K562 (cell line): ENCODE data around the gene GEMIN8. TPM values are rescaled to one million over a fixed set of nuclear protein-coding genes. Genes with fewer than 3 reads are reported as not detected.

Experiments
- ATF7 ChIP-seq: fragments of 450-650 bp; IDR thresholded peaks from 2 replicates; pipeline ENCODE4 v1.7.1; 2014; ENCODE audit warnings: mild to moderate bottlenecking, moderate library complexity
- C11orf30 ChIP-seq: fragments of 450-650 bp; IDR thresholded peaks from 2 replicates; pipeline ENCODE4 v1.6.1; 2016; ENCODE audit warnings: low read depth, mild to moderate bottlenecking
- CBX3 ChIP-seq, 2 experiments: IDR thresholded peaks; 1 replicate in 1 of 2; 2 replicates in 1 of 2; pipeline ENCODE4 v1.6.1; 2012; ENCODE audit warnings: inconsistent platforms in 2 of 2, low read length in 2 of 2, borderline replicate concordance in 1 of 2, control low read depth in 1 of 2
- CREB1 ChIP-seq, 2 experiments: sonication (generic) in 1 of 2; formaldehyde crosslinking in 1 of 2; IDR thresholded peaks; 2 replicates each; pipeline versions ENCODE4 v1.6.1 to v1.8.0; 2012 to 2022; ENCODE audit warnings: inconsistent platforms in 1 of 2, mild to moderate bottlenecking in 1 of 2, missing genetic modification reagents in 1 of 2, moderate library complexity in 1 of 2
- CREM ChIP-seq: IDR thresholded peaks from 2 replicates; pipeline ENCODE4 v1.6.1; 2014; ENCODE audit warnings: antibody characterized with exemption, low read depth
- CSDE1 ChIP-seq, 2 experiments: fragments of 450-650 bp; IDR thresholded peaks; 2 replicates each; pipeline ENCODE4 v1.6.1; 2016; ENCODE audit warnings: mild to moderate bottlenecking in 1 of 2
- CXXC5 ChIP-seq: fragments of 250-450 bp; sonication (Bioruptor Pico); IDR thresholded peaks from 2 replicates; pipeline ENCODE4 v1.8.0; 2022; ENCODE audit warnings: inconsistent platforms, mild to moderate bottlenecking, moderate library complexity
- DPF2 ChIP-seq: fragments of 450-650 bp; IDR thresholded peaks from 2 replicates; pipeline ENCODE4 v1.6.1; 2016
- EP300 ChIP-seq: IDR thresholded peaks from 2 replicates; pipeline ENCODE4 v1.6.1; 2012; ENCODE audit warnings: low read length, improper control_type of control experiment
- FOSL1 ChIP-seq: fragments of 200-800 bp; sonication (Bioruptor generic); conservative IDR thresholded peaks from 2 replicates; pipeline ENCODE4 v1.6.1; 2016; ENCODE audit warnings: missing genetic modification characterization, missing compliant biosample characterization
- GABPB1 ChIP-seq: sonication (generic); formaldehyde crosslinking; IDR thresholded peaks from 2 replicates; pipeline ENCODE4 v1.8.0; 2022; ENCODE audit warnings: mild to moderate bottlenecking, missing genetic modification reagents
- JUN ChIP-seq, 2 experiments: sonication (generic) in 1 of 2; formaldehyde crosslinking in 1 of 2; IDR thresholded peaks; 2 replicates each; pipeline versions ENCODE4 v1.6.1 to v1.8.0; 2012 to 2022; ENCODE audit warnings: borderline replicate concordance in 2 of 2, mild to moderate bottlenecking in 2 of 2, improper control_type of control experiment in 1 of 2, low read depth in 1 of 2, low read length in 1 of 2, missing genetic modification reagents in 1 of 2
- JUNB ChIP-seq: fragments of 450-650 bp; formaldehyde crosslinking; conservative IDR thresholded peaks from 2 replicates; pipeline ENCODE4 v1.4.0; 2020; ENCODE audit warnings: mild to moderate bottlenecking
- MAFF ChIP-seq: IDR thresholded peaks from 2 replicates; pipeline ENCODE4 v1.6.1; 2012; ENCODE audit warnings: low read length, improper control_type of control experiment
- MAFK ChIP-seq: IDR thresholded peaks from 2 replicates; pipeline ENCODE4 v1.6.1; 2011; ENCODE audit warnings: low read length, improper control_type of control experiment
- MYNN ChIP-seq, 2 experiments: sonication (generic); formaldehyde crosslinking in 1 of 2; IDR thresholded peaks; 2 replicates each; pipeline versions ENCODE4 v1.5.0 to v1.6.1; 2016 to 2020; ENCODE audit warnings: antibody characterized with exemption in 1 of 2, missing genetic modification reagents in 1 of 2
- NFIC ChIP-seq: fragments of 450-650 bp; IDR thresholded peaks from 2 replicates; pipeline ENCODE4 v1.6.1; 2017; ENCODE audit warnings: mild to moderate bottlenecking, inconsistent platforms
- NRF1 ChIP-seq, 2 experiments: fragments of 450-650 bp; IDR thresholded peaks in 1 of 2; conservative IDR thresholded peaks in 1 of 2; 2 replicates each; pipeline ENCODE4 v1.6.1; 2014; ENCODE audit warnings: mild to moderate bottlenecking in 2 of 2
- RAD21 ChIP-seq, 2 experiments: fragments of 250-450 bp in 1 of 2; fragments of 450-650 bp in 1 of 2; sonication (Bioruptor Pico) in 1 of 2; formaldehyde crosslinking in 1 of 2; IDR thresholded peaks in 1 of 2; conservative IDR thresholded peaks in 1 of 2; 2 replicates each; pipeline versions ENCODE4 v1.4.0 to v1.8.0; 2020 to 2022; ENCODE audit warnings: mild to moderate bottlenecking in 2 of 2, moderate library complexity in 1 of 2
- RBFOX2 ChIP-seq: fragments of 200-400 bp; formaldehyde crosslinking; IDR thresholded peaks from 2 replicates; pipeline ENCODE4 v1.6.1; 2017; ENCODE audit warnings: low read depth, mild to moderate bottlenecking, low read length, moderate library complexity
- RNF2 ChIP-seq: sonication (generic); IDR thresholded peaks from 2 replicates; pipeline ENCODE4 v1.6.1; 2016
- TBP ChIP-seq: optimal IDR thresholded peaks from 2 replicates; pipeline ENCODE3; 2011; ENCODE audit warnings: low read depth, low read length, improper control_type of control experiment
- ZBTB7A ChIP-seq: IDR thresholded peaks from 2 replicates; pipeline ENCODE4 v1.6.1; 2011; ENCODE audit warnings: low read depth, mild to moderate bottlenecking, low read length, moderate library complexity, borderline replicate concordance; ENCODE audit not compliant: control insufficient read depth
- ZNF668 ChIP-seq: fragments of 250-450 bp; sonication (Bioruptor Pico); IDR thresholded peaks from 2 replicates; pipeline ENCODE4 v1.8.0; 2022; ENCODE audit warnings: mild to moderate bottlenecking, inconsistent platforms
- polyA plus RNA-seq, 8 experiments: library from polyadenylated mRNA; depleted of rRNA in 4 of 8; stranded (reverse) in 5 of 8; unstranded in 3 of 8; fragments of >200 nt; fragmentation: Nextera tagmentation in 2 of 8; fragmentation: Illumina TruSeq in 1 of 8; extraction: Ambion mirVana in 2 of 8; extraction: Trizol in 1 of 8; gene quantifications; 2 replicates each; pipeline versions ENCODE4 v1.2.1 to v1.2.3, GENCODE V29; 2011 to 2014; ENCODE audit warnings: inconsistent platforms in 1 of 8, missing spikeins in 1 of 8
- total RNA-seq, 7 experiments: library from RNA; depleted of rRNA in 6 of 7; stranded (reverse); fragments of >200 nt in 6 of 7; fragmentation: Illumina TruSeq in 2 of 7; extraction: Trizol in 2 of 7; gene quantifications; 2 replicates each; pipeline versions ENCODE4 v1.2.1 to v1.2.3, GENCODE V29; 2011 to 2021; ENCODE audit warnings: low replicate concordance in 1 of 7
- TF ChIP-seq, protein P1 (sequence below): fragments of 450-650 bp; IDR thresholded peaks from 2 replicates; pipeline ENCODE4 v1.6.1; 2016
- TF ChIP-seq, protein P2 (sequence below): fragments of 450-650 bp; IDR thresholded peaks from 2 replicates; pipeline ENCODE4 v1.6.1; 2016; ENCODE audit warnings: missing biosample characterization, missing genetic modification characterization
- TF ChIP-seq, protein P3 (sequence below): fragments of 450-650 bp; formaldehyde crosslinking; IDR thresholded peaks from 2 replicates; pipeline ENCODE4 v1.4.0; 2022; ENCODE audit warnings: mild to moderate bottlenecking, moderate library complexity

The GEMIN8 gene
- total and polyA plus RNA-seq, 9 of the 15 experiments (the other 6 are each of a cell fraction or from before 2014, with no cell fraction given) = 10.9 to 29.1 (median 16.9) TPM

DNA sequence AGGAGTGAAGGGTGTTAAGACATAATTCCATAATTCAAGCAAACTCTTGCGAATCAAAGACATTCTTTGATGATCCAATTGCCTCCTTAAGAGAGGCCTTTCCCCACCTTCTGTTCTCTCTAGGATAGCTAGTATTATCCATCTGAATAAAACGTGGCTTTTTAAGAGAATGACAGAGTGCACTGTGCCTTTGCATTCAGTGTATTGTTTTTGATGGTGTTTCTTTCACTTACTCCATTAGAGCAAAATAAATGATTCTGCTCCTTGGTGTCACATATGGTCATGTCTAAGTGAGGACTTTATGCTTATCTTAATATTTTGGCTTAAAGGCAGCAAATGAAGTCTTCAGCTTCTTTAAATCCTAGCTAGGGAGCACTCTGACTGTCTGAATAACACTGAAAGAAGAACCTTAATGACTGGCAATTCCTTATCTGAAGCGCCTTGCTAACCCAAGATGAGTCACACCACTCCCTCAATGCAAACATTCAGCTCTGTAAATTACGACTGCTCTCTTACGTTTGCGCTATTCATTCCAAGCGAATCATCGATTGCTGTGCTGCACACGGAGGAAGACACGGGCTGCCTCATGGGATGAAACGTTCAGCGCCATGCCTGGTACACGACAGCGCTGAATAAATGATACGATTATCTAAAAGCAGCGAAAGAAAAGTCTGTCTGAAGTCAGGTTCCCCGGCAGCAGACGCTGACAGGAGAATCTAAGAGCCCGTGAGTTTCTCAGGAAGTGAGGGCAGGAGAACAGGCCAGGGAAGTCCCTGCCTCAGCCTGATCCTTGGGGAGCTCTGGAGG is 35.1 kb upstream of the GEMIN8 start (continued):
- TF ChIP-seq CBX3 (IDR thresholded peaks at IDR 0.05; ENCODE audit: borderline replicate concordance in 1 of 2, low read length in 2 of 2) = peak in 1 of 2 experiments; percentile 85; a peak in 2 of 3 replicates
- TF ChIP-seq ZNF668 (CRISPR knock-in tag) = no peak
- no peak for TF ChIP-seq GABPB1 (CRISPR knock-in tag)
- TF ChIP-seq CREB1 (IDR thresholded peaks at IDR 0.05) = peak; percentile 49
- TF ChIP-seq CREB1 (CRISPR knock-in tag; IDR thresholded peaks at IDR 0.05) = no peak
- TF ChIP-seq CSDE1 (IDR thresholded peaks at IDR 0.05) = no peak
- no peak for TF ChIP-seq ZBTB7A
- TF ChIP-seq NRF1 (conservative IDR thresholded peaks at IDR 0.05 in 1 of 2, IDR thresholded peaks at IDR 0.05 in 1 of 2) = peak; percentile 57 to 60
- peak; percentile 85 for TF ChIP-seq MAFK
- peak; percentile 24; the same call in 1 of the 2 replicates for TF ChIP-seq NFIC
- no peak for TF ChIP-seq RBFOX2
- TF ChIP-seq RNF2 = peak; percentile 47; the same call in 1 of the 2 replicates
- TF ChIP-seq, protein P1, sequence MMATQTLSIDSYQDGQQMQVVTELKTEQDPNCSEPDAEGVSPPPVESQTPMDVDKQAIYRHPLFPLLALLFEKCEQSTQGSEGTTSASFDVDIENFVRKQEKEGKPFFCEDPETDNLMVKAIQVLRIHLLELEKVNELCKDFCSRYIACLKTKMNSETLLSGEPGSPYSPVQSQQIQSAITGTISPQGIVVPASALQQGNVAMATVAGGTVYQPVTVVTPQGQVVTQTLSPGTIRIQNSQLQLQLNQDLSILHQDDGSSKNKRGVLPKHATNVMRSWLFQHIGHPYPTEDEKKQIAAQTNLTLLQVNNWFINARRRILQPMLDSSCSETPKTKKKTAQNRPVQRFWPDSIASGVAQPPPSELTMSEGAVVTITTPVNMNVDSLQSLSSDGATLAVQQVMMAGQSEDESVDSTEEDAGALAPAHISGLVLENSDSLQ = peak; percentile 83
- TF ChIP-seq FOSL1 (tag) = peak; percentile 99
- peak; percentile 81 for TF ChIP-seq ATF7
- peak; percentile 84 for TF ChIP-seq MAFF
- peak; percentile 99 for TF ChIP-seq DPF2
- TF ChIP-seq JUN (IDR thresholded peaks at IDR 0.05; ENCODE audit: borderline replicate concordance, low read depth, low read length) = peak; percentile 91
- no peak for TF ChIP-seq JUN (CRISPR knock-in tag; IDR thresholded peaks at IDR 0.05; ENCODE audit: borderline replicate concordance)
- TF ChIP-seq, protein P2, sequence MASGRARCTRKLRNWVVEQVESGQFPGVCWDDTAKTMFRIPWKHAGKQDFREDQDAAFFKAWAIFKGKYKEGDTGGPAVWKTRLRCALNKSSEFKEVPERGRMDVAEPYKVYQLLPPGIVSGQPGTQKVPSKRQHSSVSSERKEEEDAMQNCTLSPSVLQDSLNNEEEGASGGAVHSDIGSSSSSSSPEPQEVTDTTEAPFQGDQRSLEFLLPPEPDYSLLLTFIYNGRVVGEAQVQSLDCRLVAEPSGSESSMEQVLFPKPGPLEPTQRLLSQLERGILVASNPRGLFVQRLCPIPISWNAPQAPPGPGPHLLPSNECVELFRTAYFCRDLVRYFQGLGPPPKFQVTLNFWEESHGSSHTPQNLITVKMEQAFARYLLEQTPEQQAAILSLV = no peak
- TF ChIP-seq CREM = peak; percentile 60
- TF ChIP-seq, protein P3, sequence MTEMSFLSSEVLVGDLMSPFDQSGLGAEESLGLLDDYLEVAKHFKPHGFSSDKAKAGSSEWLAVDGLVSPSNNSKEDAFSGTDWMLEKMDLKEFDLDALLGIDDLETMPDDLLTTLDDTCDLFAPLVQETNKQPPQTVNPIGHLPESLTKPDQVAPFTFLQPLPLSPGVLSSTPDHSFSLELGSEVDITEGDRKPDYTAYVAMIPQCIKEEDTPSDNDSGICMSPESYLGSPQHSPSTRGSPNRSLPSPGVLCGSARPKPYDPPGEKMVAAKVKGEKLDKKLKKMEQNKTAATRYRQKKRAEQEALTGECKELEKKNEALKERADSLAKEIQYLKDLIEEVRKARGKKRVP = no peak
- TF ChIP-seq CXXC5 = peak; percentile 47; the same call in 1 of the 2 replicates
- peak; percentile 82 for TF ChIP-seq JUNB (CRISPR knock-in tag)
- no peak for TF ChIP-seq MYNN (IDR thresholded peaks at IDR 0.05)
- no peak for TF ChIP-seq MYNN (CRISPR knock-in tag; IDR thresholded peaks at IDR 0.05)
- TF ChIP-seq RAD21 (CRISPR knock-in tag; conservative IDR thresholded peaks at IDR 0.05 in 1 of 2, IDR thresholded peaks at IDR 0.05 in 1 of 2) = peak in 1 of 2 experiments; percentile 19; a peak in 1 of 4 replicates
- peak; percentile 85 for TF ChIP-seq C11orf30
- TF ChIP-seq TBP = peak; percentile 53
- TF ChIP-seq EP300 = peak; percentile 85
